GM18511 (cell line): Measurements from ENCODE around the gene KCNJ1.

Experiments used
- ATAC-seq: cut with Tn5 transposase; IDR thresholded peaks from one replicate; pipeline ENCODE4 v1.9.1; 2021; ENCODE audit warnings: mild to moderate bottlenecking, moderate library complexity; ENCODE audit not compliant: unreplicated experiment

The KCNJ1 gene

DNA sequence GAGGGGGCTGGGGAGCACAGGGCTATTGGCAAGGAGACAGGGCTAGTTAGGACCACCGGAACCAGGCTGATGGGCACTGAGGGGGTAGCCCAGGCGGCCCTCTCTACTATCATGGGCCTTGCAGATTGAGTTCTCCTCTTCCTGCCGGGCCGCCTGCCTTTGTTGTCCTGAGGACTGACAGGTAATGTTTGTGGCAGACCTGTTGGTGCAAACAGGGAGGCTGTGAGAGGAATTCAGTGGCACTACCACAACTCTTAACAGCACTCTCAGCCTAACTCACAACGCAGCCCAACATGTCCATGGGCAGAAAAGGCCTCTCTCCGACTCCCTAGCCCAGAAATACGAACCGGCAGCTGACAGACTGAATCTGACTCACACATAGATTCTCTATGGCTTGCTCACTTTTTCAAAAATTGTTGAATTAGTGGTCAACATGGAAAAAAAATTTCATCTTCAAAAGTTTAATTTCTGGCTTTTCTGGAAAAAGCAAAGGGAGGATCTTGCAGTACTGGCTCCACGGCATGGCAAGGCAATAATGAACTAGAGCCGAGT is 35.5 kb upstream of the KCNJ1 start:
- no peak for ATAC-seq

DNA sequence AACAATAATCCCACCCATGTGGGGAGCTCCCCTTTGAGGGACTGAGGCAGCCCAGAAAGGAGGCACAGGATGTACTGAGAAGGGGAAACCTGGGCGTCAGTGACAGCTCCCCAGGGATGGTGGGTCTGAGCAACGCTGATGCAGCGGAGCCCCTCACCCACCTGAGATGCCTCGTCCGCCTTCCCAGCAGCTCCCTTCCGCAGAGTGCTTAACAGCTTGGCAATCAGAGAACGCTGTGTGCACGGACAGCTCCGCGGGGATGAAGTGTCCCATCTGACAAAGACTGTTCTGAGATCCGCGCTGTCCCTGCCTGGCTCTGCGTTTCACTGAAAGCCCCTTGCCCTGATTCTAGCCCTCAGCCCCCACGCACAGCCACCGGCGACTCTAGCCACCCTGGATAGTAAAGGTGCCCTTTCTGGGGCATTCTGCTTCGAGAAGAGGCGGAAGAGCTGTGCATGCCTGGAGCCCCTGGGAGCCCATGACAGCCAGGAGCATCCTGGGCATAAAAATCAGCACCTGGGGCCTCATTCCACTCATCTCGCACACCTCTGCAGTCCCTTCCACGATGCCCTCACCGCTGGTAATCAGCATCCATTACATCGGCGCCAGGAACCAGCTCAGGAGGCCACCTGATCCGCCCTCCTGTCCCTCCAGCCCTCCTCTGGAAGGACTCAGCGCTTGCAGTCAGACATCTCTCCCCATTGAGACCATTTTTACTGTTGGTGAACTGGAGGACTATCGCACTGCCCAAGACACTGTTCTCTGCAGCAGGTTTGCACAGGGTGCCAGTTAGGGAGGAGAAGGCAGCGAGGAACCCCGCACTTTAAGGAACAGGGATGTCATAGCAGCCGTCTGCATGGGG is 34.8 kb upstream of the KCNJ1 start:
- no peak for ATAC-seq

DNA sequence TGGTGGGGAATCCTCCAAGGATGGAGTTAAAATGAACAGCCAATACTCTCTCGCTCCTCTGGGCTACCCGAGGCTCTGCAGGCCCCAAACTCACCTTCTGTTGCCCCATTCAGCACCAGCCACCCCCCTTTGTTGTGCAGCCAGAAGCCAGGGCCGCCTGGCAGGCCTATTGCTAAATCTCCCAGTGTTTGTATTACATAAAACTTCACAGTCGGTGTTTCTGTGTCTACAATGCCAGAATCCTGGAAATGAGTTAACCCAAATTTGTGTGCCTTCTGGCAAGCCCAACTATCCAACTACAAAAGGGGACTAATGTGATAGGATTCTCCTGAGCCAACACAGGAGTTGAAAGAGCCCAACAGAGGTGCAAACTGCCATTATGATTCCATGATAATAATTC is 33.4 kb upstream of the KCNJ1 start:
- no peak for ATAC-seq

DNA sequence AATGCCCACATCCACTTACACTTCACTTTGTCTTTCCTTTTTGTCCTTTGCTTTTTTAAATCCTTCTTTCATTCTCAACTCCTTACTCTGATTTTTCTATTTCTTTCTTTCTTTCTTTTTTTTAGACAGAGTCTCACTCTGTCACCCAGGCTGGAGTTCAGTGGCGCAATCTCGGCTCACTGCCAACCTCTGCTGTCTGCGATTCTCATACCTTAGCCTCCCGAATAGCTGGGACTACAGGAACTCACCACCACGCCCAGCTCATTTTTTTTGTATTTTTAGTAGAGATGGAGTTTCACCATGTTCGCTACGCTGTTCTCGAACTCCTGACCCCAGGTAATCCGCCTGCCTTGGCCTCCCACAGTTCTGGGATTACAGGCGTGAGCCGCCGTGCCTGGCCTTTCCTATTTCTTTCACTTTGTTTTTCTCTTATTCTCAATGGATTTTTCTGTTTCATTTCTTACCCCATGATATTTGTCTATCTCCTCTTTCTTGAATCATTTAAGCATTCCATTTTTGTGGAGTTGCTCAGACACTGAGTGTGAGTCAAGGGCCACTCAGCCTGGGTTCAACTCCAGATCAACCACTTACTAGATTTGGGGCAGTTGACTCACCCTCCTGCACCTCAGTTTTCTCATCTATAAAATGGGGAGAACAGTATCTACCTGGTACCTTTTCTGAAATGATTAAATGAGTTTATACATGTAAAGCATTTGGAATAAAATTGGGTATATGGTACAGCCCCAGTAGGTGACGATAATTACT is 31.7 kb upstream of the KCNJ1 start:
- no peak for ATAC-seq

DNA sequence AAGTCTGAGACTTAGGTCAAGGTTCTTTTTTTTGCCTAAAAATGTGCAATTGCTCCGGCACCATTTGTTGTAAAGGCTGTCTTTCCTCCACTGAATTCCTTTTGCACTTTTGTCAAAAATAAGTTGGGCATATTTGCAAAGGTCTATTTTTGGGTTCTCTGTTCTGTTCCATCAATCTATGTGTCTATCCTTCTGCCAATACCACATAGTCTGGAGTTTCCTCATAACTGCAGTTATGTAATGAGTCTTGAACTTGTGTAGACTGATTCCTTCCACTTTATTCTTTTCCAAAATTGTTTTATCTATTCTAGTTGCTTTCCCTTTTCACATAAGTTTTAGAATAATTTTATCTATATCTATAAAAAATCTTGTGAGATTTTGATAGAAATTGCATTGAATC is 30.7 kb upstream of the KCNJ1 start:
- ATAC-seq, result no peak

DNA sequence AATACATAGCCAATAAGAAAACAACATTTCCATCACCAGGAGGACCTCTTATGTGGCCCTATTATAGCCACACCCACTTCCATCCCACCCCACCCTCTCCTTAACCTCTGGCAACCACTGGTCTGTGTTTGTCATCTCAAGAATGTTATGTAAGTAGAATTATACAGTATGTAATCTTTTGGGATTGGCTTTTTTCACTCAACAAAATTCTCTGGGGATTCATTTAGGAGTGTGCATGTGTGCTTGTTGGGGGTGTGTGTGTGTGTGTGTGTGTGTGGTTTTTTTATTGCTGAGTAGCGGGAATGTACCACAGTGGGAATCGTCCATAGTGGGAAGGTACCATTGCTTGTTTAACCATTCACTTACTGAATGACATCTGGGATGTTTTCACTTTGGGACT is 29.3 kb upstream of the KCNJ1 start:
- no peak for ATAC-seq

DNA sequence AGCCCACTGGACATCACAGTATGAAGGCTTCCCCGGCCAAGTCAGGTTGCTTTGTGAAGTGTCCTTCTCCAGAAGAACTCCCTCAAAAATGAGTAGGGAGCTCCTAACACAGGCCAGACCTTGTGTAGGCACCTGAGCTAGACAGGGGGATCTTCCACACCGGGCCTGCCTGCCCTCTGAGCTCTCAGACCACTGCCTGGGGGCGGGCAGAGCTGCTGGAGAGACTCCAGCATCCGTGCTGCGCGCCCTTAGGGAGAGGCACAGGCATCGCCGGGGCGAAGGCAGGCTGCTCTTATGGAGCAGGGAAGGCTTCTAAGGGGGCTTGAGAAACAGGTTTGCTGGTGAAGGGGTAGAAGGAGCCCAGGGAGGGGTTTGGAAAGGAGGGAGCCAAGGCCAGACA is 28.4 kb upstream of the KCNJ1 start:
- no peak for ATAC-seq

DNA sequence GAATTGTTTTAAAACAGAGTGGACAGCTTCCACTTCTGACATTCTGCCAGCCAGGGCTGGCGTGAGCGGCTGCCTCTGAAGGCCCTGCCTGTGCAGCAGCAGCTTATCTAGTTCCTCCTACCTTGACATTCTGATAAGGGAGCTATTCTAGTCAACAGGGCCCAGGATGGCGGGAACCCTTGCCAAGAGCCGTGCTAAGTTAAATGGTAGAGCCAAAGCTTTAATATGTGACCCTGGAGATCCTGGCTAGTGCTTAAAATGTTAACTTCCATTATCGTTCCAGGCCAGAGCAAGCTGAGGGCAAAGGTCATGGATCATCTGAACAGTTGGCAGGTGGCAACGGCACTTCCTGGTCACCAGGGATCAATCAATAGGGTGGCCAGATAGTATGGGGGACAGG is 27.6 kb upstream of the KCNJ1 start:
- no peak for ATAC-seq

DNA sequence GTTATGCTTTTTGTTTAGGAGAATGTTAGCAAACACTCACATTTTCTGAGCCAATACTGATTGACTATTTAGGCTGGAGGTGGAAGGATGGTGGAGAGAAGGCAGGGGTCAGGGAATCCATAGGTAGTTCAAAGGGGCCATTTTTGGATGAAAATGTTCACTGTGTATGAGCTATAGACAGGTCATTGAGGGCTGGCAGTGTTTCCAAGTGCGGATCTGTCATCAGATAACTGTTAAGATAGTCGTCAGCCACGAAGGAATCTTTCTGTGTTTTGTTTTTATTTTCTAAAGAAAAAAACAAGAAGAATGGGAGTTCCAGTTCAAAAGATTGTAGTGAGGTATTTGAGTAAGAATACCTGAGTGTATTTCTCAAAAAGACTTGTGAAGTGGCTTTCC is 27.2 kb upstream of the KCNJ1 start:
- peak; percentile 9 for ATAC-seq

DNA sequence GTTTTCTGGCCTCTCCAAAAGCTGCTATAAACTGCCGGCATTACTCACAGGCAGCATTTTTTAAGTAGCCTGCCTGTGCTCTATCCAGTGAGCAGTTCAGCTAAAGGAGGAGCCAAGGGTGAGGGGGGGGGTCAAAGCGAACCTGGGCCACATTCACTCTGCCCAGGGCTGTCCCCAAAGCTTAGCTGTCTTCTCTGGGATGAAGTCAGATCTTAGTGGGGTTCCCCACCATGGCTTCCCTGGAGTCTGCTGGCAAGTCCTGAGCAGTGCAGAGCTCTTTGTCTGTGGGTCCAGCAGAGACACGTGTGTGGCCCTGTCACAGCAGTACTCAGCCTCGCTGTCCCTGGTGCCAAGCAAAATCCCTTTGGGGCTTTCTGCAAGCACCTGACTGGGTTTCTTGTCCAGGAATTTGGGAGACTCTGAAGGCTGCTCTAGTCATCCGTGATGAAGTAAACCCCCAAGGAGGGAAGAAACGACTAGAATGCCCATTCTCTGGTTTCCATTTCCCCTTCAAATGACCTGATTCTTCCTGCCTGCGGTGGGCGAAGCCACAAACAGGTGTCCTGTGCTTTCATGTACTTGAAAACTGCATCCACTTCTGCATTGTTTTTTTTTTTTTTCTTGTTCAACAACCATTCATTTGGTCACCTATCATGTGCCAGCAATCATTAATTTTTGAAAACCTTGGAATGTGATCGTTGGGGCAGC is 26.6 kb upstream of the KCNJ1 start:
- ATAC-seq, result peak; percentile 79

DNA sequence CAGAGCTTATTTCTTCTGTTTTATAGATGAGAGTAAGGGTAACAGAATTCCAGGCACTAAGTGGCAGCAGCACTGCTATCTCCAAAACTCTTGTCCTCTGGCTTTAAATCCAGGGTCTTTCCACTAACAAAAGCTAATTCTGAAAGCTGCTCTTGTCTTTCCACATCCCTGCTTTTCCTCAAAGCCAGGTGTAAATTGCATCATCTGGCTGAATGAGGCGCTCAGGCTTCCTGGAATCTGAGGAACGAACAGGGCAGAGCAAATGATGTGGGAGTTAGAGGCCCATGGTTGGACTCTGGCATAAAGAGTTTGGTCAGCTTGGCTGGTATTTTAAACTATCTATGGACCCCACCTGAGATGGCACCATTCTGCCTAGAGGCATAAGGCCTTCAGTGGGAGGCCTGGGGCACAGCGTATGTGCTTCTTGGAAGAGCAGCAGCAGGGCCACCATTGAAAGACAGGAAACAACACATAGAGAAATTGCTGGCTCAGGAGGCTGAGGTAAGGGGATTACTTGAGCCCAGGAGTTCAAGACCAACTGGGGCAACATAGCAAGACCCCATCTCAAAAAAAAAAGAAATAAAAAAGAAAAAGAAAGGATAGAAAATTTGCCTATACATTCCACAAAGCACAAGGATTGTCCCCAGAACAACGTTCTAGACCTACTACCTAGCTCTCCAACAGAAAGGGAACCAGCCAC is 25.9 kb upstream of the KCNJ1 start:
- no peak for ATAC-seq

DNA sequence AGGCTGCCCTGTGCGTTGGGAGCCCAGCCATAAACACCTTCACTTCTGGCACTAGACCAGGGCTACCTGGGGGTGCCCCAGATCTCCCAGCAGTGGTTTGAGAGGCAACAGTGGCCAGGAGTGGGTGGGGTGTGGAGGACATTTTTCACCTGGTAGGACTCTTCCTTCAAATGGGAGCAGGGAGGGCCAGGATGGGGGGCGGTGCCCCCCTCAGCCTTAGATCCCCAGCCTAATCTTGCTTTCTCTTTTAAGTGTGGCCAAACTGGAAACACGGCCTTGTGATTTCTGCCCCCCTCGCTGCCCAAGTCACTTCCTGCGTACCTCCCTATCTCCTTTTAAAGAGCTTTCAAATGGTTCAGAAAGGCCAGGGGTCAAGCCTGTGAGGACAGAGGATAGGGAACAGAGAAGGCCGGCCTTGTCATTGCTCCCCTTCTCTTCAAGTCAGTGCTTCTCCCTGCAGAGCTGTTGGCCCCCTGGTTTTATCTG is 24.9 kb upstream of the KCNJ1 start:
- ATAC-seq, result no peak

DNA sequence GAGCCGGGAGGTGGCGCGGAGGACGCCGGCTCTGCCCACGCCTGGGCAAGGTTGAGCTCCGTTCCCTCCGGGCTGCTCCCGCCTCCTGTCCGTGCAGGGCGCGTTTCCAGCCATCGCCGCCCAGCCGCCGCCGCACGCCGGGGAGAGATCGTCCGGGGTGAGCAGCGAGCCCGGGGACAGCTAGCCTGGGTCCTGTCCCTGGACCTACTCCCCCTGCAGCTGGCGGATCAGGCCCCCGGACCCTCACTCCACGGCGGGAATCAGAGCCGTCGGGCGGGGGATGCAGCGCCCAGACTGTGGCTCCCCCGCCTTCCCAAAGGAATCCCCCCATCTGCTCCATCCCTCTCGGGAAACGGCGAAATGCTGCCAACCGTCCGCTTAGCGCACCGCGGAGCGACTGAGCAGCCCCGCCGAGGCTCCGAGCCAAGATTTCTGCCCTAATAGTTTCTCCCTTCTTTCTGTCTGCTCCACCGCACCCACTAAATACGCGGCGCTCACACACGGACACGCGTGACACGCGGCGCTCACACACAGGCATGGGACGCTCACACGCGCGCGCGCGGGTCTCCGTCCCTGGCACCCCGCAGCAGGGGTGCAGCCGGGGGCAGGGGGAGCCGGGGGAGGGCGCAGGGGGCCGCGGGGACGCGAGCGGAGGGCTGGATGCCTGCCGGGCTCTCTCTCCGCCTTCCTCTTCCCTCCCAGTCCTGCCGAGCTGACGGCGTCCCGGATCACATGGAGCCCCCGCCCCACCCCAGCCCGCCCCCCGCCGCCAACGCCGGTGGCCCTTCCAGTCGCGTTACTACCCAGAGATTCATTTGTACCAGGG is 23.7 kb upstream of the KCNJ1 start, which contains the start of gene KCNJ5:
Gene KCNJ5, plus strand, starts transcription at position 814 of the 826 bp plus-strand sequence. CDS start 19,918 bp downstream, outside the sequence.
- ATAC-seq, result no peak

DNA sequence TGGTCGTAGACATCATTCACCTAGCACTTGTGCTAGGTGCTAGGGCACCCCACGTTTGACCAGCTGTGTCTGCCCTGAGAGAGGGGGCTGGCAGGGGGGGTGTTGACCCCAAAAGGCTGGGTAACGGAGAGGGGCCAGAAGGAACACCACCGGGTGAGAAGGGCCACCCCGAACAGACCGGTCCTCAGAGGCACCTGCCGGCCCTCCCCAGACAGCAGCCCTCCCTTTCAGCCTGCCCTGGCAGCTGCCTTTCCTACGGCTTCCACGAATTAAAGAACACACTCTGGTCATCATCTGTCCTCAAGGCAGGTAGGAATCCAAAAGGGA is 23.1 kb upstream of the KCNJ1 start:
- no peak for ATAC-seq

DNA sequence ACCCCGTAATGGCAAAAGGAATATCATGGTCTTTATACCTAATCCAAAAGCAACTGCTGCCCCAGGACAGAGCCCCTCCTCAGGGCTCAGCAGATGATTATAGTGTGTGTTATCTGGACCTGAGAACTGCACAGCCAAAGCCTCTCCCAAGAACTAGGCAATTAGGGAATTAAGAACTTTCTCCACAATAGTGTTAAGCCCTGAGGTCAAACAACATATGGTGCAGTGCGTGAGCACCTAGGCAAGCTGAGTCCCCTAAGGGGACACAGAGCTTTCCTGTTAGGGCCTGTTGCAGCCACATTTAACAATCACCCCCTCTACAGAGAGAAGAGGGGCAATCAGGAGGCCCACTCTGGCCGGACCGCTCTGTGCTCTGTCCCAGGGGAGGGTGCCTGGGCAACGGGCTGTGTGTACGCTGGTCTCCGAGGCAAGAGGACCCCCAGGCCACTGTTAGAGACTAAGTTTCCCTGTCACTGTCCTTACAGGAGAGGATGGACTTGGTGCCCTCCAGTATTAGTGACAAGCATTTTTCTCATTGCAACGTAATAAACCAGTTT is 22.6 kb upstream of the KCNJ1 start:
- no peak for ATAC-seq

DNA sequence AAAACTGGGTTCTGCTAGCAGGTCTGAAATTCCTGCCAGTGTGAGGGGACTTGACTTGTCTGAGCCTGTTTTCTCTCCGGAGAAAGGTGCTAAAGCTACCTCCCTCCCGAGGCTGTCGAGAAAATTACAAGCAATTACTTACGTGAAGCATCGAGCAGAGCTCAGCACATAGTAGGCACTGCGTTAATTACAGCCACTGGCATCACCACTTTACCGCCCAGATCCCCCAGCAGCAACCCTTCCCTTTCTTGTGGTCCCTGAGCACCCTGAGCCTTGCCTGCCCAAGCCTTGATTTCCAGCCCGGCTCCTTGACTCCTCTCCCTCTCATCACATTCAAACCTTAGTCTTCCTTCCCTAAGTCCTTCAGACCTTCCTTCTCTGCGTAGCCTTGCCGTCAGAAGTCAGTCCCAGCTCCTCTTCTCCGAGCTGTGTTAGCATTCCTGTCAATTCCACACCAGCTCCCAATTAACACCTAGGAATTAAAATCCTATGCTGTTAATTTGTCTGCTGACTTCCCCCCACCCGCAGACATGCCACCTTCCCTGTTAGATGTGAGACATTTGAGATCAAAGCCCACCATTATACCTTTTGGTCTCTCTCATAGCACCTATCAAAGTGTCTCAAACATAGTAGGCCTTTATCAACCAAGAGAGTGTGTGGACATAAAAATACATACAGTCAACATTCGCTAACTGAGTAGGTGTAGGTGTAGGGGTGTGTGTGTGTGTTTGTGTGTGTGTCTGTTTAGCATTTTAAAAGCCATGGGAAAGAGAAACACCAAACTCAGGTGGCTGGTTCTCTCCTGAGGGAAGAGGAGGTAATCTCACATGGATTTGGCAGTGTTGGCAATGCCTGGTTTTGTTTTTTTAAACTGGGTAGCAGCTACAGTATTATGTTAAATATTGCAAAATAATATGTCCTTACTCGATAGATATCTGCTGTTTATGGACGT is 21.2 kb upstream of the KCNJ1 start:
- ATAC-seq, result no peak

DNA sequence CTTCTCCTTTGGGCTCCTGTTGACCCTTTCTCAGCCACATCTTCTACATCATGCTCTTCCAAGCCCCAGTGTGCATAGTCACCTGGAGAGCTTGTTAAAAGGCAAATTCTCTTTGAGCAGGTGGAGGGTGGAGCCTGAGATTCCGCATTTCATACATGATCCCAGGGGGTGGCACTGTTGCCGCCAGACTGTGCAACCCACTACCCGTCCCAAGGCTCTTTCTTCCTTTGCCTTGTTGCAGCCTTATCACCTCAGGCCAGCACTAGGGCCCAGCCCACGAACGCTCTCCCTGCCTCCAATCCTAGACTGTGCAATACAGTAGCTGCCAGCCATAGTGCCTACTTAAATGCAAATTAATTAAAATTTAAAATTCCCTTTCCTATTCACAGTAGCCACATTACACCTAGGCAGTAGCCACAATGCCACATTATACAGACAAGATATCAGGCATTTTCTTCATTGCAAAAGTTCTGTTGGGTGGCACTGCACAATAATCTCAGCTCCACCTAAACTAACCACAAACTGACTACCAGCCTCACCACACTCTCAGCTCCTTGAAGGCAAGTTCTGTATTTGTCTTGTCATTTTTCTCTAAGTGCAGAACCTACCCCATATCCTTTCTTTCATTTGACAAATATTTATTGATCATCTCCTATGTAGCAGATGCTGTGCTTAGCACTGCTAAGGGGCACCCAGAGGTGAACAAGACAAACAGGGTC is 19.5 kb upstream of the KCNJ1 start:
- ATAC-seq, result no peak
